ENCODE measurements around the gene CAMKK2. TPM values are rescaled to one million over a fixed set of nuclear protein-coding genes. Genes with fewer than 3 reads are reported as not detected.

Gene CAMKK2
- total and polyA plus RNA-seq, 10 donors = 13.6 to 90.1 (median 63.3) TPM

DNA sequence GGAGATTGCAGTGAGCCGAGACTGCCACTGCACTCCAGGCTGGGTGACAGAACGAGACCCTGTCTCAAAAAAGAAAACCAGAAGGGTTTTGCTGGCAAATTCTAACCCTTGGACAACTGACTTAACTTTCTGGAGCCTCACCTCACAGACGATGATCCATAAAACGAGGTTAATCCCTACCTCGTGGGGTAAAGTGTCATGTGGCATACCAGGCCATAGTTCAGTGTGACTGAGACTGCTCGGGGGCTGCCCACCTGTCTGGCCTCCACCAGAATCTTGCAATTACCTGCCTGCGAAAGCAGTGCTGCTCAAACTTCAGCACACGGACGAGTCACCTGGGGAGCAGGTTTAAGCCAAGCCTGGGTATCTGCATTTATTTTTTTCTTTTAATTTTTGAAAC, 59.7 kb downstream of the CAMKK2 start:
- WGBS, 5 donors = 90 to 97% (median 93%) methylated on average over 9 of the region's 9 CpGs
- H3K27me3 ChIP-seq (replicated peaks in 1 of 7) = no peaks in the 10 kb centered on the region
- H3K36me3 ChIP-seq = peaks cover 0 to 98% (median 47%) of the 10 kb centered on the region in 6 donors
- no peak for TF ChIP-seq POLR2AphosphoS5 (IDR thresholded peaks at IDR 0.05)
- TF ChIP-seq POLR2A (IDR thresholded peaks at IDR 0.05) = no peak
- TF ChIP-seq CTCF (IDR thresholded peaks at IDR 0.05 in 8 of 11, conservative IDR thresholded peaks at IDR 0.05 in 3 of 11) = no peak
- intact Hi-C loops (cut with DNase I; ENCODE audit: low total_unique reads) = no loop called here
- peaks cover 16 to 41% (median 37%) of the 10 kb centered on the region in 6 donors for H3K4me1 ChIP-seq
- DNase-seq = no peak
- no peaks in the 10 kb centered on the region for H3K9me3 ChIP-seq
- H3K27ac ChIP-seq = no peak overlapping the region
- no peak overlapping the region for H3K4me3 ChIP-seq

GRCh38 chr12:121233628-121234020, 62.9 kb downstream of the CAMKK2 start:
- no peak for DNase-seq
- H3K36me3 ChIP-seq = peaks cover 0 to 89% (median 54%) of the 10 kb centered on the region in 6 donors
- H3K4me3 ChIP-seq = no peak overlapping the region
- no peaks in the 10 kb centered on the region for H3K27me3 ChIP-seq (replicated peaks in 1 of 7)
- H3K9me3 ChIP-seq = no peaks in the 10 kb centered on the region
- intact Hi-C loops (cut with DNase I; ENCODE audit: low total_unique reads) = no loop called here
- peaks cover 0 to 21% (median 15%) of the 10 kb centered on the region in 6 donors for H3K4me1 ChIP-seq
- TF ChIP-seq POLR2AphosphoS5 (IDR thresholded peaks at IDR 0.05) = peak in 1 of 3 donors; percentile 63
- no peak for TF ChIP-seq CTCF (IDR thresholded peaks at IDR 0.05 in 8 of 11, conservative IDR thresholded peaks at IDR 0.05 in 3 of 11)
- WGBS, 5 donors = 86 to 95% (median 91%) methylated on average over 10 to 11 of the region's 11 CpGs
- no peak overlapping the region for H3K27ac ChIP-seq

DNA sequence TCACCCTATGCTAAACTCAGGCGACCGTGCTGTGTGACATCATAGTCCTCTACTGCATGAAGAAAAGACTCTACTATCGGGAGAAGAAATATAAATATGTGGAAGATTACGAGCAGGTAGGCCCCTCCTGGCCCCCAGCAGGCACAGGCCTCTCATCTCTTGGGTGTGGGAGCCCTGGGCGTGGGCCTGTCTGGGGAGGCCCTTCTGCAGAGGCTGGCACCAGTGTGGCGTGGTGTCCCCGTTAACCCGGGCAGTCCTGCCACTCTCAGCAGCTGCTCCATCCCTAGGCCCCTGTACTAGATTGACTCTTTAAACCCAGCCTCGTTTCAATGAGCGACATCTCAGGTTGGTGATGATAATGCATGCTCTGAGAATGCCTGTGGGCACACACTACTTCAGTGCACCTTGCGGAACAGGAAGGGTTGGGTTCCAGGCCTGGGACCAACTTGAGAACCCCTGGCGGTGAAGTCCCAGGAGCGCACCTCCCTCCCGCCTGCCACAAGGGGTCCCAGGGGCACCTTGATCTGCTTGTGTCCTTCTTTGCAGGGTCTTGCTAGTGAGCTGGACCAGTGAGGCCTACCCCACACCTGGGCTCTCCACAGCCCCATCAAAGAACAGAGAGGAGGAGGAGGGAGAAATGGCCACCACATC, 63.4 kb downstream of the CAMKK2 start:
- 87 to 94% (median 91%) methylated on average over 14 of the region's 14 CpGs for WGBS, 5 donors
- H3K36me3 ChIP-seq = peaks cover 0 to 87% (median 55%) of the 10 kb centered on the region in 6 donors
- H3K27me3 ChIP-seq (replicated peaks in 1 of 7) = no peaks in the 10 kb centered on the region
- peak in 1 of 3 donors; percentile 23 for TF ChIP-seq POLR2AphosphoS5 (IDR thresholded peaks at IDR 0.05)
- TF ChIP-seq POLR2A (IDR thresholded peaks at IDR 0.05) = no peak
- no peaks in the 10 kb centered on the region for H3K9me3 ChIP-seq
- H3K4me3 ChIP-seq = no peak overlapping the region
- H3K27ac ChIP-seq = no peak overlapping the region
- peak; percentile 68 for DNase-seq
- intact Hi-C loops (cut with DNase I; ENCODE audit: low total_unique reads) = no loop called here
- peaks cover 0 to 16% (median 9%) of the 10 kb centered on the region in 6 donors for H3K4me1 ChIP-seq

- intact Hi-C loops (cut with DNase I; ENCODE audit: low total_unique reads) = no loop called here
- H3K9me3 ChIP-seq = no peaks in the 10 kb centered on the region
- peaks cover 0 to 83% (median 52%) of the 10 kb centered on the region in 6 donors for H3K36me3 ChIP-seq
- H3K4me3 ChIP-seq = no peak overlapping the region
- peaks cover 0 to 12% (median 9%) of the 10 kb centered on the region in 6 donors for H3K4me1 ChIP-seq
- H3K27ac ChIP-seq = no peak overlapping the region
- peak; percentile 64 for DNase-seq
- 88 to 97% (median 89%) methylated on average over 13 to 16 of the region's 16 CpGs for WGBS, 5 donors
- peak; percentile 19 to 67 (median 43) for TF ChIP-seq POLR2AphosphoS5 (IDR thresholded peaks at IDR 0.05)
- no peak for TF ChIP-seq CTCF (IDR thresholded peaks at IDR 0.05 in 8 of 11, conservative IDR thresholded peaks at IDR 0.05 in 3 of 11)
- no peaks in the 10 kb centered on the region for H3K27me3 ChIP-seq (replicated peaks in 1 of 7)
These were observed 64.3 kb downstream of the CAMKK2 start for GRCh38 chr12:121232163-121232562.
